H1 (cell line): ENCODE measurements around the gene ATP2B1. TPM values are rescaled to one million over a fixed set of nuclear protein-coding genes. Genes with fewer than 3 reads are reported as not detected.

ENCODE experiments used
- CEBPB ChIP-seq: IDR thresholded peaks from 2 replicates; pipeline ENCODE4 v1.6.1; 2012; ENCODE audit warnings: low read depth, low read length
- CREB1 ChIP-seq: IDR thresholded peaks from 2 replicates; pipeline ENCODE4 v1.6.1; 2012; ENCODE audit warnings: inconsistent platforms
- E2F6 ChIP-seq: IDR thresholded peaks from 2 replicates; pipeline ENCODE4 v1.6.1; 2012; ENCODE audit warnings: inconsistent platforms
- GTF2F1 ChIP-seq: IDR thresholded peaks from 2 replicates; pipeline ENCODE4 v1.6.1; 2012; ENCODE audit warnings: low read depth, low read length, improper control_type of control experiment, borderline replicate concordance
- PHF8 ChIP-seq: fragments of 200-600 bp; sonication (generic); conservative IDR thresholded peaks from 2 replicates; pipeline ENCODE4 v1.7.1; 2012; ENCODE audit warnings: low read depth, mild to moderate bottlenecking, inconsistent platforms, low read length, moderate library complexity
- POLR2A ChIP-seq, 2 experiments: IDR thresholded peaks; 1 replicate in 1 of 2; 2 replicates in 1 of 2; pipeline ENCODE4 v1.6.1; 2011; ENCODE audit warnings: low read depth in 2 of 2, low read length in 2 of 2, mild to moderate bottlenecking in 2 of 2; ENCODE audit errors: control extremely low read depth in 1 of 2
- SIN3A ChIP-seq, 2 experiments: IDR thresholded peaks in 1 of 2; conservative IDR thresholded peaks in 1 of 2; 2 replicates each; pipeline ENCODE4 v1.6.1; 2011 to 2012; ENCODE audit warnings: low read length in 2 of 2, improper control_type of control experiment in 1 of 2, low read depth in 1 of 2, mild to moderate bottlenecking in 1 of 2
- SUZ12 ChIP-seq: fragments of 200-600 bp; sonication (generic); IDR thresholded peaks from 2 replicates; pipeline ENCODE4 v1.6.1; 2012; ENCODE audit warnings: mild to moderate bottlenecking, inconsistent platforms, low read length, moderate library complexity, mixed read lengths
- TAF1 ChIP-seq: IDR thresholded peaks from 2 replicates; pipeline ENCODE4 v1.6.1; 2011; ENCODE audit warnings: mild to moderate bottlenecking, low read depth, low read length
- TAF7 ChIP-seq: optimal IDR thresholded peaks from 2 replicates; pipeline ENCODE3; 2011; ENCODE audit warnings: low read depth, mild to moderate bottlenecking, inconsistent platforms, low read length, moderate library complexity, borderline replicate concordance
- polyA plus RNA-seq, 7 experiments: library from polyadenylated mRNA; depleted of rRNA in 3 of 7; stranded (reverse) in 5 of 7; unstranded in 2 of 7; fragments of >200 nt in 5 of 7; fragments of 200-250 nt in 2 of 7; gene quantifications; 1 replicate in 5 of 7; 2 replicates in 1 of 7; 4 replicates in 1 of 7; pipeline versions ENCODE4 v1.2.1 to v1.2.3, GENCODE V29; 2011 to 2013; ENCODE audit warnings: missing spikeins in 2 of 7, mixed read lengths in 2 of 7
- total RNA-seq: library from RNA; stranded (reverse); fragmentation: NEBNext Ultra II Directional; extraction: Animal tissue kit (Norgen Biotek cat#: 25700); gene quantifications from 2 replicates; pipeline ENCODE4 v1.2.1, GENCODE V29; 2021

Gene ATP2B1
- total and polyA plus RNA-seq, 2 of the 8 experiments (the other 6 are each of a cell fraction or from before 2014, with no cell fraction given), result 4.3 to 32.0 TPM

- TF ChIP-seq E2F6, result no peak; the same call in 1 of the 2 replicates
- TF ChIP-seq SIN3A (conservative IDR thresholded peaks at IDR 0.05 in 1 of 2, IDR thresholded peaks at IDR 0.05 in 1 of 2; ENCODE audit: low read depth in 1 of 2, low read length in 2 of 2), result peak in 1 of 2 experiments; percentile 17; a peak in 1 of 4 replicates
- peak; percentile 44 for TF ChIP-seq TAF7
- TF ChIP-seq GTF2F1, result no peak
- peak; percentile 93 for TF ChIP-seq PHF8
- peak; percentile 97 for TF ChIP-seq CREB1
- TF ChIP-seq TAF1, result peak; percentile 54
- no peak for TF ChIP-seq SUZ12
- TF ChIP-seq POLR2A (IDR thresholded peaks at IDR 0.05; ENCODE audit: control extremely low read depth in 1 of 2, low read depth in 2 of 2, low read length in 2 of 2), result peak; percentile 67 to 90
- TF ChIP-seq CEBPB, result no peak
- TF ChIP-seq, all 59 proteins: peak for 13
Measured at GRCh38 chr12:89709157-89709994, 738 bp upstream of the ATP2B1 start (continued).
